ENCODE data around the gene YAP1.

The YAP1 gene

DNA sequence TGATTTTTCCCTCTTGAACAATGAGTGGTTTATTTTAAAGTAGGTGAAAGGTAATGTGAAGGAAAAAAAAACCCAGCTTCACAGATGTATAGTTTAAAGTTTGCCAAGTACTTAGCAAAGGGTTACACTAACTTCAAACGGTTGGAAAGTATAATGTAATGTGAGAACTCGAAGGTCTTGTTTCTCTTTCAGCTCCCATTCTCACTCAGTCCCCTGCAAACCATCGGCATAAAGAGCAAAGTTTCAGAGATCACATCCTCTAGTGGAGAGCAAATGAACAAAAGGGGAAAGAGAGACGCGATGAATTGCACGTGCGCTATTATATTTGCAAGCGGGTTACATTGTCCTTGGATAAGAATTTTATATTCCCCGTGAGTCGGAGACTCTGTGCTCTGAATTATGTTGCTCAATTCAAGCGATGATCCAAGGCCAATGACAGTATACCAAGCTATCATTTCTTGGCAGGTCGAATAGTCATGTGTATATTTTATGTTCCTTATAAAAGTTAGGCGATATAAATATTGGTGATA lies 169.5 kb downstream of the YAP1 start:
- H3K4me3 ChIP-seq (ENCODE audit: low read length) = no peak overlapping the region
- H2AK5ac ChIP-seq (ENCODE audit: low read length) = no peak overlapping the region
- H3K79me2 ChIP-seq (ENCODE audit: control insufficient read depth, insufficient read depth, low read length) = no peaks in the 10 kb centered on the region
- H3K23ac ChIP-seq (ENCODE audit: low read length) = no peak overlapping the region
- no peaks in the 10 kb centered on the region for H3K27me3 ChIP-seq (ENCODE audit: insufficient read depth, low read length, poor library complexity)
- peak overlapping the region; percentile 32 for H3K4me2 ChIP-seq (ENCODE audit: low read length)
- H3K56ac ChIP-seq (ENCODE audit: low read length) = no peak overlapping the region
- no peak overlapping the region for H3K18ac ChIP-seq (ENCODE audit: low read length)
- peaks cover 2% of the 10 kb centered on the region for H3K4me1 ChIP-seq (ENCODE audit: control insufficient read depth, low read depth, low read length)
- H3K27ac ChIP-seq (ENCODE audit: low read depth, low read length) = no peak overlapping the region
- no peak overlapping the region for H2BK15ac ChIP-seq (replicated peaks; ENCODE audit: low read depth)
- WGBS (ENCODE audit: extremely low coverage, insufficient coverage, low lambda C conversion rate) = 0% methylated on average over 1 of the region's 13 CpGs
- H3K79me1 ChIP-seq (ENCODE audit: low read length) = no peaks in the 10 kb centered on the region
- H4K5ac ChIP-seq (ENCODE audit: low read length) = no peak overlapping the region
- H4K8ac ChIP-seq (ENCODE audit: low read depth, low read length) = no peak overlapping the region
- H2BK5ac ChIP-seq (ENCODE audit: low read length) = no peak overlapping the region
- H3K9ac ChIP-seq (ENCODE audit: low read length) = no peak overlapping the region
- no peak overlapping the region for H2BK120ac ChIP-seq (ENCODE audit: low read depth, low read length)
- H3K4ac ChIP-seq (ENCODE audit: low read depth, low read length) = no peak overlapping the region
- no peaks in the 10 kb centered on the region for H3K36me3 ChIP-seq (ENCODE audit: control insufficient read depth, insufficient read depth, low read length)
- DNase-seq = no peak

DNA sequence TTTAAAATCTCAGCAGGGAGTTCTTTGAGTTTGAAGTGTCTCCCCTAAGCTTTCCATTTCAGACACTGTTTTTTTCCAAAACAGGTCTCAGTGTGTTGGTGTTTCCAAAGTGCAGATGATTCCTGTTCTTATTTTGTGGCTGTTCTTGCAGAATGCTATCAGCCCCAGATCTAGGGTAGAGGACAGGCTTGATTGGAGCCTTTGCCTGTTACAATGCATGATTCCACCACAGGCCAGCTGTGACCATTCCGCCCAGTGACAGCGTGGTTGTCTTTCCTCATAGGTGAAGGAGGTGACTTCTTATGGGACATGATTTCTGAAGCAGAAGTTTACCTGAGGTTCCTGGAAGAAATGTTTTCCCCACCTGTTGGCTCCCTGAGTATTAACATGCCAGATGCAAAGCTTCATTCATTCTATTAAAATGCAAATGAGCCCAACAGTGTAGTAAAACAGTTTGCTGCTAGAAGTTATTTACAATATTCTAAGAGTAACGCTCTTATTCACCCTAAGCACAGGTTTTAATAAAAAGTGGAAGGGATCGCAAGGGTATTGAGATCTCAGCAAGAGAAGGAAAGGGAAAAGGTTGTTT lies 170.1 kb downstream of the YAP1 start:
- no peak overlapping the region for H3K56ac ChIP-seq (ENCODE audit: low read length)
- no peak overlapping the region for H3K9ac ChIP-seq (ENCODE audit: low read length)
- H3K36me3 ChIP-seq (ENCODE audit: control insufficient read depth, insufficient read depth, low read length) = no peaks in the 10 kb centered on the region
- WGBS (ENCODE audit: extremely low coverage, insufficient coverage, low lambda C conversion rate) = no CpG with 5 or more reads among the region's 4 CpGs
- H4K5ac ChIP-seq (ENCODE audit: low read length) = no peak overlapping the region
- no peak for DNase-seq
- no peak overlapping the region for H2BK15ac ChIP-seq (replicated peaks; ENCODE audit: low read depth)
- H3K4me2 ChIP-seq (ENCODE audit: low read length) = no peak overlapping the region
- no peak overlapping the region for H2BK120ac ChIP-seq (ENCODE audit: low read depth, low read length)
- H4K8ac ChIP-seq (ENCODE audit: low read depth, low read length) = no peak overlapping the region
- no peak overlapping the region for H2BK5ac ChIP-seq (ENCODE audit: low read length)
- peaks cover 2% of the 10 kb centered on the region for H3K4me1 ChIP-seq (ENCODE audit: control insufficient read depth, low read depth, low read length)
- no peak overlapping the region for H3K23ac ChIP-seq (ENCODE audit: low read length)
- H2AK5ac ChIP-seq (ENCODE audit: low read length) = no peak overlapping the region
- no peak overlapping the region for H3K4ac ChIP-seq (ENCODE audit: low read depth, low read length)
- H3K79me2 ChIP-seq (ENCODE audit: control insufficient read depth, insufficient read depth, low read length) = no peaks in the 10 kb centered on the region
- H3K27ac ChIP-seq (ENCODE audit: low read depth, low read length) = no peak overlapping the region
- no peaks in the 10 kb centered on the region for H3K79me1 ChIP-seq (ENCODE audit: low read length)
- no peak overlapping the region for H3K4me3 ChIP-seq (ENCODE audit: low read length)
- H3K18ac ChIP-seq (ENCODE audit: low read length) = no peak overlapping the region
- no peaks in the 10 kb centered on the region for H3K27me3 ChIP-seq (ENCODE audit: insufficient read depth, low read length, poor library complexity)
